GM19240 (cell line): ENCODE measurements around the gene THUMPD1.
"Not testable (repeated sequence)": the region's sequence is repeated elsewhere in the genome, so short reads cannot be mapped to it uniquely, and the experiment has no call there.

Source experiments
- DNase-seq: peaks from one replicate; pipeline ENCODE4 v3.0.0; 2011; ENCODE audit warnings: low spot score; ENCODE audit not compliant: insufficient read length

The THUMPD1 gene

GRCh38 chr16:20741554-20742285, at the start of gene THUMPD1:
THUMPD1 (minus strand) TSS chr16:20741818; CDS start chr16:20741739, 79 bp downstream.
- DNase-seq: peak; percentile 84

GRCh38 chr16:20789130-20789529, 47.5 kb upstream of the THUMPD1 start:
- DNase-seq: no peak

GRCh38 chr16:20784204-20784603, 42.6 kb upstream of the THUMPD1 start:
- DNase-seq: no peak

GRCh38 chr16:20782470-20782869, 40.9 kb upstream of the THUMPD1 start:
- no peak for DNase-seq

- DNase-seq: no peak
These were observed 40.1 kb upstream of the THUMPD1 start for GRCh38 chr16:20781697-20782096.

GRCh38 chr16:20774703-20775362, 33.2 kb upstream of the THUMPD1 start:
- peak; percentile 32 for DNase-seq

GRCh38 chr16:20773679-20774078, 32.1 kb upstream of the THUMPD1 start:
- DNase-seq: no peak

- DNase-seq: no peak
These were observed 27.2 kb upstream of the THUMPD1 start for GRCh38 chr16:20768818-20769217.

GRCh38 chr16:20768121-20768520, 26.5 kb upstream of the THUMPD1 start:
- DNase-seq: no peak

GRCh38 chr16:20767577-20767976, 26.0 kb upstream of the THUMPD1 start:
- no peak for DNase-seq

GRCh38 chr16:20766294-20766693, 24.7 kb upstream of the THUMPD1 start:
- DNase-seq: no peak

- DNase-seq: no peak
These were observed 24.1 kb upstream of the THUMPD1 start for GRCh38 chr16:20765732-20766131.

GRCh38 chr16:20764448-20764847, 22.8 kb upstream of the THUMPD1 start:
- not testable (repeated sequence) for DNase-seq

- peak; percentile 84 for DNase-seq
These were observed 22.0 kb upstream of the THUMPD1 start, which contains the start of gene ACSM3 for GRCh38 chr16:20763461-20764232. ACSM3 (plus strand) TSS chr16:20764014; CDS start chr16:20770035, 6,021 bp downstream.

GRCh38 chr16:20762404-20763123, 20.9 kb upstream of the THUMPD1 start:
- DNase-seq: no peak

- no peak for DNase-seq
These were observed 19.6 kb upstream of the THUMPD1 start for GRCh38 chr16:20761175-20761574.

GRCh38 chr16:20760346-20760745, 18.7 kb upstream of the THUMPD1 start:
- no peak for DNase-seq

GRCh38 chr16:20755799-20756198, 14.2 kb upstream of the THUMPD1 start:
- DNase-seq: not testable (repeated sequence)

- no peak for DNase-seq
These were observed 13.6 kb upstream of the THUMPD1 start for GRCh38 chr16:20755238-20755637.

GRCh38 chr16:20753727-20754126, 12.1 kb upstream of the THUMPD1 start:
- no peak for DNase-seq

- no peak for DNase-seq
These were observed 8.9 kb upstream of the THUMPD1 start for GRCh38 chr16:20750558-20750957.
